CD4-positive, alpha-beta T cell (primary cell): ENCODE measurements around the gene POU2F1. TPM values are rescaled to one million over a fixed set of nuclear protein-coding genes. Genes with fewer than 3 reads are reported as not detected.
A peak's percentile ranks its signal among the peaks of the same experiment; 100 is the strongest.

Source experiments
- ATAC-seq: fragments of 200-7000 bp; cut with Tn5 transposase; one replicate; pipeline ENCODE4 v1.10.0; 2022; ENCODE audit warnings: mild to moderate bottlenecking; ENCODE audit not compliant: poor library complexity
- CTCF ChIA-PET: fragments of 350-600 bp; sonication (Branson Sonifier 250); formaldehyde crosslinking; loops from one replicate; lab custom pipeline; 2021; ENCODE audit warnings: antibody characterized with exemption, inconsistent platforms; lab: Charles Lee
- POLR2A ChIA-PET: fragments of 350-600 bp; sonication (Branson Sonifier 250); formaldehyde crosslinking; loops from one replicate; lab custom pipeline; 2021; ENCODE audit warnings: antibody characterized with exemption, inconsistent platforms; lab: Charles Lee
- DNase-seq, 14 experiments: peaks; one replicate each; pipeline ENCODE4 v3.0.0-alpha.2; 2013 to 2020; ENCODE audit warnings: mixed read lengths in 2 of 14
- H3K27ac ChIP-seq, 2 donors: one replicate each; pipeline versions ENCODE4 v1.5.1 to v1.7.0; 2013; ENCODE audit warnings: low read length in 2 of 2, low read depth in 1 of 2, mild to moderate bottlenecking in 1 of 2
- H3K27me3 ChIP-seq, 2 experiments: 1 replicate in 1 of 2; 2 replicates in 1 of 2; pipeline versions ENCODE4 v1.6.1 to v1.7.0; 2013; ENCODE audit warnings: low read length in 2 of 2, control low read depth in 1 of 2, mild to moderate bottlenecking in 1 of 2, moderate library complexity in 1 of 2; ENCODE audit not compliant: insufficient read depth in 2 of 2, control insufficient read depth in 1 of 2
- H3K36me3 ChIP-seq: one replicate; pipeline ENCODE4 v1.6.1; 2013; ENCODE audit warnings: low read length, control low read depth; ENCODE audit not compliant: insufficient read depth
- H3K4me1 ChIP-seq: one replicate; pipeline ENCODE4 v1.6.1; 2013; ENCODE audit warnings: low read length, control low read depth; ENCODE audit not compliant: insufficient read depth
- H3K4me3 ChIP-seq: one replicate; pipeline ENCODE4 v1.5.1; 2013; ENCODE audit warnings: mild to moderate bottlenecking, low read length, moderate library complexity
- H3K9me3 ChIP-seq, 2 experiments: 1 replicate in 1 of 2; 2 replicates in 1 of 2; pipeline versions ENCODE4 v1.6.1 to v1.7.0; 2013; ENCODE audit warnings: low read length in 2 of 2, mild to moderate bottlenecking in 2 of 2, control low read depth in 1 of 2, moderate library complexity in 1 of 2; ENCODE audit not compliant: control insufficient read depth in 1 of 2, insufficient read depth in 1 of 2
- H3K27ac Mint-ChIP-seq: one replicate; pipeline ENCODE4 v1.8.0; 2020; ENCODE audit warnings: mixed read lengths
- H3K27me3 Mint-ChIP-seq: one replicate; pipeline ENCODE4 v1.8.0; 2021; ENCODE audit warnings: mixed read lengths
- H3K36me3 Mint-ChIP-seq: one replicate; pipeline ENCODE4 v1.8.0; 2021; ENCODE audit warnings: low read depth, mixed read lengths
- H3K4me1 Mint-ChIP-seq: one replicate; pipeline ENCODE4 v1.8.0; 2021; ENCODE audit warnings: low read depth, mixed read lengths
- H3K4me3 Mint-ChIP-seq: one replicate; pipeline ENCODE4 v1.8.0; 2020; ENCODE audit warnings: mild to moderate bottlenecking, mixed read lengths
- H3K9me3 Mint-ChIP-seq: one replicate; pipeline ENCODE4 v1.8.0; 2020; ENCODE audit warnings: mixed read lengths
- intact Hi-C, 2 experiments: fragments of 100-400 bp; cut with DNase I in 1 of 2; cut with micrococcal nuclease in 1 of 2; formaldehyde crosslinking; loops; one replicate each; pipeline versions ENCODE4 v1.15.1 to v1.9.0; 2023 to 2025; cut with DNase I, micrococcal nuclease
- total RNA-seq, 174 experiments: library from RNA in 2 of 174; stranded (reverse) in 2 of 174; gene quantifications; one replicate each; pipeline ENCODE4 v1.2.3 and lab custom pipeline; 2021 to 2026
- TF ChIP-seq, protein P1 (sequence below): fragments of 200-600 bp; IDR thresholded peaks from one replicate; pipeline ENCODE4 v1.8.0; 2022; ENCODE audit warnings: antibody characterized with exemption, mild to moderate bottlenecking

Gene POU2F1
- total RNA-seq, 2 experiments from 2014 or later = 27.0 to 28.6 TPM

DNA sequence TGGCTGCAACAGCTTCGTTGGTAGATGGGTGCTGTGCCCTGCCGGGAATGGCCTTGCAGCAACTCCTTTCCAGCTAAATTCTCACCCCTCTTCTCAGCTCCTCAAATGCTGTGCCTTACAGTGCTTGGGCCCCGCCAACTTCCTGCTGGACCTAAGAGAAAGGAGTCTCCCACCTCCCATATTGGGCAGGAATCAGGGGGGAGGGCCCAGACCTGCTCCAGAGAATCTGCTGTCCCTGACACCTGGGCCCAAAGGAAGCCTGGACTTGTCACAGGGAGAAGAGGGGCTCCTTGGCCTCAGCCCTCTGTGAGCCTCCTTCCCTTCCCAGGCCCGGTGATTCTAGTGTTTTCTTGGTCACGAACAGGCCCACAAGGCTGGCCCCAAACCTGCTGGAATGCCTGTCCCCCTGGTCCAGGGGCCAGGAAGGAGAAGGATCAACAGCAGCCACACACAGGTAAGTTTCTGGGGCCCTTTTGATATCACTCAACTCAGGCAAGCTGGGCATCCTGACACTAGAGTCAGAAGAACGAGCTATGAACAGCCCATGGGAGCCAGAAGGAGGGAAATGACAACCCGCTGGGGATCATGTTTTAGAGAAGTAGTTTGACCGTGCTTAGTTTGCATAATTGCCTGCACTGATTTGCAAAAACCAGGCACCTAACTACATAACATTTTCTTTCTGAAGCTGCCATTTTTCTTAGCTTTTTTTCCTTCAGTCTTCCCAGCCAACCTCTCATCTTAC lies 211.4 kb downstream of the POU2F1 start:
- no peaks in the 10 kb centered on the region for H3K9me3 Mint-ChIP-seq
- Histone ChIP-seq H3K27me3 (no peaks in the 10 kb centered on the region), H3K27ac (peak overlapping the region; percentile 3 to 57), H3K9me3 (no peaks in the 10 kb centered on the region), H3K36me3 (peaks cover 66% of the 10 kb centered on the region), H3K4me1 (peaks cover 74% of the 10 kb centered on the region), H3K4me3 (no peak overlapping the region)
- peak overlapping the region; percentile 80 for H3K27ac Mint-ChIP-seq
- ChIA-PET CTCF (interaction anchor here (1.2 kb wide), 1 partner anchor 164 kb away, joined by 4 read pairs; no protein-coding TSS in a partner anchor), POLR2A (interaction anchor here (0.7 to 2.8 kb wide), 6 partner anchors 9 to 86 kb away, joined by 3 to 13 read pairs (median 4); partner anchors contain the start of gene CD247)
- TF ChIP-seq, protein P1, sequence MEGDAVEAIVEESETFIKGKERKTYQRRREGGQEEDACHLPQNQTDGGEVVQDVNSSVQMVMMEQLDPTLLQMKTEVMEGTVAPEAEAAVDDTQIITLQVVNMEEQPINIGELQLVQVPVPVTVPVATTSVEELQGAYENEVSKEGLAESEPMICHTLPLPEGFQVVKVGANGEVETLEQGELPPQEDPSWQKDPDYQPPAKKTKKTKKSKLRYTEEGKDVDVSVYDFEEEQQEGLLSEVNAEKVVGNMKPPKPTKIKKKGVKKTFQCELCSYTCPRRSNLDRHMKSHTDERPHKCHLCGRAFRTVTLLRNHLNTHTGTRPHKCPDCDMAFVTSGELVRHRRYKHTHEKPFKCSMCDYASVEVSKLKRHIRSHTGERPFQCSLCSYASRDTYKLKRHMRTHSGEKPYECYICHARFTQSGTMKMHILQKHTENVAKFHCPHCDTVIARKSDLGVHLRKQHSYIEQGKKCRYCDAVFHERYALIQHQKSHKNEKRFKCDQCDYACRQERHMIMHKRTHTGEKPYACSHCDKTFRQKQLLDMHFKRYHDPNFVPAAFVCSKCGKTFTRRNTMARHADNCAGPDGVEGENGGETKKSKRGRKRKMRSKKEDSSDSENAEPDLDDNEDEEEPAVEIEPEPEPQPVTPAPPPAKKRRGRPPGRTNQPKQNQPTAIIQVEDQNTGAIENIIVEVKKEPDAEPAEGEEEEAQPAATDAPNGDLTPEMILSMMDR = no peak
- no peaks in the 10 kb centered on the region for H3K27me3 Mint-ChIP-seq
- peaks cover 83% of the 10 kb centered on the region for H3K36me3 Mint-ChIP-seq
- no peak for ATAC-seq
- peaks cover 74% of the 10 kb centered on the region for H3K4me1 Mint-ChIP-seq
- intact Hi-C loops = no loop called here
- no peak for DNase-seq
- no peak overlapping the region for H3K4me3 Mint-ChIP-seq

DNA sequence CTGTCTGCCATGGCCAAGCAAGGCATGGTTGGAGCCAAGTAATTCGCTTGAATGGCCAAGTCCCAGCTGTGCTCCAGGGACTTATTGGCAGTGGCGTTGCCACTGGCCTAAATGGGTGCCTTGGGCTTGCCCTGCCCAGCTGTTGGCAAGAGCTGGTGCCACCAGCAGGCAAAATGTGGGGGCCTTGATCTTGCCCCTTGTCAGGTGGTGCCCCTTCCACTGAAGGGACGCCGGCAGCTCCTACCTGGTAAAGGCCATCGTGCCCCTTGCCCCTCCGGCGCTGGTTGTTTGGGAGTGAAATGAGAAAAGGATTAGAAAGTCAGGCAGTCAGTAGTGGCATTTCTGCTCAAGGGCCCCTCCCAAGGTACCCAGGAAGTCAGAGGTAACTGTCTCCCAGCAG lies 212.1 kb downstream of the POU2F1 start:
- no peak overlapping the region for H3K4me3 Mint-ChIP-seq
- ChIA-PET CTCF (interaction anchor here (1.2 kb wide), 1 partner anchor 165 kb away, joined by 4 read pairs; no protein-coding TSS in a partner anchor), POLR2A (interaction anchor here (0.7 to 2.8 kb wide), 7 partner anchors 9 to 86 kb away, joined by 3 to 13 read pairs (median 3); partner anchors contain the start of gene CD247)
- H3K27ac Mint-ChIP-seq = peak overlapping the region; percentile 80
- H3K27me3 ChIP-seq = no peaks in the 10 kb centered on the region
- no peaks in the 10 kb centered on the region for H3K9me3 ChIP-seq
- intact Hi-C loops = no loop called here
- H3K36me3 Mint-ChIP-seq = peaks cover 90% of the 10 kb centered on the region
- peak in 1 of 14 experiments; percentile 8 for DNase-seq
- peaks cover 73% of the 10 kb centered on the region for H3K36me3 ChIP-seq
- H3K9me3 Mint-ChIP-seq = no peaks in the 10 kb centered on the region
- ATAC-seq = no peak
- no peak overlapping the region for H3K4me3 ChIP-seq
- H3K4me1 Mint-ChIP-seq = peaks cover 74% of the 10 kb centered on the region
- no peaks in the 10 kb centered on the region for H3K27me3 Mint-ChIP-seq
- TF ChIP-seq, protein P1 = no peak
- H3K4me1 ChIP-seq = peaks cover 76% of the 10 kb centered on the region
- peak overlapping the region in 1 of 2 donors; percentile 32 for H3K27ac ChIP-seq

DNA sequence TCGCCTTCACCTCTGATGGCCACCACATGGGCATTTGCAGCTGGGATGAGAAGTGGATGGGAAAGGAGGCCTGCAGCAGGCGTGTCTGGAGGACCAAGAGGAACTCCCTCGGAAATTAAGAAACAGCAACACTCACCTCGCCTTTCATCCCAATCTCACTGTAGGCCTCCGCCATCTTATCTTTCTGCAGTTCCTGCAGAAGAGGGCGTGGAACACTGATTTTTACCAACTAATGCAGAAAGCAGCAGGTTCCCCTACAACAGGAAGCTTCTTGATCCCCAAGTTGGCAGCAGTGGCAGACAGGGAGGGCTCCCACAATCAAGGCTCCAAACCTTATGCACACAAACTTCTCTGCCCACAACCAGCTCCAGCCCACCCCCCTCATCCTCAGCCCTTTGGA lies 213.2 kb downstream of the POU2F1 start:
- ChIA-PET CTCF (interaction anchor here (0.6 kb wide), 1 partner anchor 106 kb away, joined by 3 read pairs; no protein-coding TSS in a partner anchor), POLR2A (interaction anchor here (0.9 to 1.5 kb wide), 5 partner anchors 8 to 214 kb away, joined by 3 to 5 read pairs (median 4); partner anchors contain the start of gene POU2F1)
- Mint-ChIP-seq H3K27me3 (no peaks in the 10 kb centered on the region), H3K27ac (peak overlapping the region; percentile 80), H3K4me3 (peak overlapping the region; percentile 42), H3K36me3 (peaks cover 94% of the 10 kb centered on the region), H3K9me3 (no peaks in the 10 kb centered on the region), H3K4me1 (peaks cover 74% of the 10 kb centered on the region)
- intact Hi-C loops = no loop called here
- H3K4me3 ChIP-seq = no peak overlapping the region
- DNase-seq = peak in 1 of 14 experiments; percentile 11
- H3K36me3 ChIP-seq = peaks cover 84% of the 10 kb centered on the region
- ATAC-seq = no peak
- peak overlapping the region; percentile 25 to 44 for H3K27ac ChIP-seq
- TF ChIP-seq, protein P1 = no peak
- peaks cover 83% of the 10 kb centered on the region for H3K4me1 ChIP-seq
- H3K9me3 ChIP-seq = no peaks in the 10 kb centered on the region
- H3K27me3 ChIP-seq = no peaks in the 10 kb centered on the region
